ENCODE measurements around the gene ASB1.

The ASB1 gene, protein sequence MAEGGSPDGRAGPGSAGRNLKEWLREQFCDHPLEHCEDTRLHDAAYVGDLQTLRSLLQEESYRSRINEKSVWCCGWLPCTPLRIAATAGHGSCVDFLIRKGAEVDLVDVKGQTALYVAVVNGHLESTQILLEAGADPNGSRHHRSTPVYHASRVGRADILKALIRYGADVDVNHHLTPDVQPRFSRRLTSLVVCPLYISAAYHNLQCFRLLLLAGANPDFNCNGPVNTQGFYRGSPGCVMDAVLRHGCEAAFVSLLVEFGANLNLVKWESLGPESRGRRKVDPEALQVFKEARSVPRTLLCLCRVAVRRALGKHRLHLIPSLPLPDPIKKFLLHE

GRCh38 chr2:238426568-238427434, at the start of gene ASB1:
Gene ASB1, plus strand, starts transcription at chr2:238426927. Its CDS starts 144 bp downstream, at chr2:238427071.
- DNase-seq, result peak; percentile 74

- no peak for DNase-seq
Measured at GRCh38 chr2:238378230-238379095, 48.3 kb upstream of the ASB1 start.

GRCh38 chr2:238379096-238379810, 47.5 kb upstream of the ASB1 start:
- DNase-seq, result peak; percentile 20

GRCh38 chr2:238380336-238380735, 46.4 kb upstream of the ASB1 start:
- no peak for DNase-seq

DNA sequence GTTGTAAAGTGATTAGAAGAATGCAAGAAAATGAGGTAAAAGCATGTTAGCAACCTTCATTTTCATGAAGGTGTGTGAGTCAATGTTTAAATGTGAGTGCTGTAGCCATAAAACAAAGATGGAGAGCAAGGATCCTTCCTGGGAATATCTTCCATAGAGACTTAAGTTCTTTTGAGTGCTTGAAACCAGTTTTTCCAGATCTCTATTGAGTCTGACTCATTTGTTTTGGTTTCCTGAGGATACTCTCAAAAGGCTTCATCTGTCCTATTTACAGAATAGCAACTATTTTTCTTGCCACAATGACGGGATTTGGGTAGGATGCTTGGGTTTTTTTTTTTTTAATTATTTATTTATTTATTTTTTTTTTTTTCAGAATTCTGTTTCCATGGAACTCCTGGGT, 45.9 kb upstream of the ASB1 start:
- DNase-seq, result no peak

DNA sequence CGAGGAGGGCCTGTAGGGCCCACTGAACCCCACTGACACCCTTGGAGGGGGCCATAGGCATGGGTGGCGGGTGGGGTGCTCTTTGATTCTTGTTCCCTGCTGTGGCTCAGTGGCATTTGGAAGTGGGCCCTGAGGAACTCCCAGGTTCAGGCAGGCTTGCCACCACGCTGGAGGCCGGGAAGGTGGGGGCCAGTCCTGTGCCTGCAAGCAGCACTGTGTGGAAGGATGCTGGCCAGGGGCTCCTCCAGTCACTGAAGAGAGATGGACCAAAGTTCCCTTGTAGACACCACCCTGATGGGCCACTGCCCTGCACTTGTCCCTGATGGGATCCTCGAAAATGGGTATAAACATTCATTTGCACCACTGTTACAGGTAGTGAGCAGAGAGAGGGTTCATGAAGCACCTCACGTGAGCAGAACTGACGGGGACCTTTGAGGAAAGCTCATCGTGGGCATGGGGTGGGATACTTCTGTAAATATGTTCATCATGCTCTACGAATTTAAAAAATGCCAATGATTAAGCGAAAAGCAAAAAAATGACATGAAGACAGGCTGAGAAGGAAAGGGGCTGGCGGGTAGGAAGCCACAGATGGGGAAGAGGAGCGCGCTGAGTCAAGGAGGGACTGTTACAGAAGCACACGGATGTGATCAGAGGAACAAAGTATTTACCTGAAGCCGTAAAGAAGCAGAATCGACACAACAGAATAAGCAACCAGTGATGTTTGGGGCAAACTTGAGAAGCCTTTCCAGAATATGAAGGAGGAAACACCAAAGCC, 45.2 kb upstream of the ASB1 start:
- DNase-seq, result no peak

DNA sequence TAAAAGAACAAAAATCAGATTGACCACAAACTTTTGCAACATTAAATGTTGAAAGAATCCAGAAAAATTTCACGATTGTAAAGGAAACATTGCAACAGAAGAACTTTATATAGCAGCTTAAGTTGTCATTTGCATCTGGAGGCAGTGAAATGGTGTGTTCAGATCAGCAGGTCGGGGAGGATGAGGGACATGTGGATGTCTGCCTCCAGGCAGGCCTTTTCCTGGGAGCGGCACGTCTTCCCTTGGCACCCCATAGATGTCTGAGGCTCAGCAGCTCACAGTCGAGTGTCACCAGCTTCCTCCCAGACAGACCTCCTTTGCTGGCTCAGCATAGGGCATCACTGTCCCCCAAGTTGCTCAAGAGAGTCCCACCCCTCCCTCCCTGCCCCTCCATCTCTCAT, 44.3 kb upstream of the ASB1 start:
- DNase-seq, result no peak

- no peak for DNase-seq
Measured at GRCh38 chr2:238383135-238383534, 43.6 kb upstream of the ASB1 start.

DNA sequence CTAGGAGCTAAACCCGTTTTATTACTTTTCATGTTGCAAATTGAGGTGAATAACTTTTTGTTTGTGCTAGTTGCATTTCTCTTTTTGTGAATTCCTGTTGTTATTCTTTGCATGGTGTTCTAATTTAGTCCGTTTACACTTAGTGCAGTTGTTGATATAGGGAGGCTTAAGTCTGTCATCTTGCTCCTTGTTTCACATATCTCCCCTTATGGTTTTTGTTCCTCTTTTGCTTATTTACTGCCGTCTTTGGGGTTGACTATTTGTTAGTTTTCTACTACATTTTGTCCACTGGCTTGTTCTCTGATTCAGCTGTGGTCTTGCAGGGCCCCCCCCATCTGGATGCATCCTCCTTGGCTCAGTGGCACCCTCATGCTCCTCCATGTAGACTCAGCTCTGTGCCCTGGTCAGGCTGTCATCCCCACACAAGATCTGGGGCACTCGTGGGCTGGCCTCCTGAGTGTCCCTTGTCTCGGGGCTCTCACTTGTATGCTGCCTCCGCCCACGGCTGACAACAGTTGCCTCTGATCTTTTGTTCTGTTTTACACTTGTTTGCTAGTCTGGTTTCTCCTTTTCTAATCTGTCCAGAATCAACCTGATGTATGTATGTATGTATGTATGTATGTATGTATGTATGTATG, 42.9 kb upstream of the ASB1 start:
- DNase-seq, result no peak

GRCh38 chr2:238387332-238387731, 39.4 kb upstream of the ASB1 start:
- no peak for DNase-seq

DNA sequence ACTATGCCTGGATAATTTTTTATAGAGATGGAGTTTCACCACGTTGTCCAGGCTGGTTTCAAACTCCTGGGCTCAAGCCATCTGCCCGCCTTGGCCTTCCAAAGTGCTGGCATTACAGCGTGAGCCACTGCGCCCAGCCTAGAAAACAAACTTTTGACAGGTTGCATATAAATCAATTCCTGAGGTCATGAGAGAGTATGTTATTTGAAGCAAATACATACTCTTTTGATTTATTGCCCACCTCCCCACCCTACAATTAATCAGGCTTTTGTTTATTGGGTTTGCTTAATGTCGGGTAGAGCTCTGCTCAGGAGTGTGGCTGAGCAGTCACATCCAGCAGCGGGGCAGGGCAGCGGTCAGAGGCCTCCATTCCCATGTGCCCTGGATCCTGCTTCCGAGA, 37.9 kb upstream of the ASB1 start:
- peak; percentile 14 for DNase-seq

GRCh38 chr2:238389988-238390589, 36.6 kb upstream of the ASB1 start:
- peak; percentile 89 for DNase-seq

DNA sequence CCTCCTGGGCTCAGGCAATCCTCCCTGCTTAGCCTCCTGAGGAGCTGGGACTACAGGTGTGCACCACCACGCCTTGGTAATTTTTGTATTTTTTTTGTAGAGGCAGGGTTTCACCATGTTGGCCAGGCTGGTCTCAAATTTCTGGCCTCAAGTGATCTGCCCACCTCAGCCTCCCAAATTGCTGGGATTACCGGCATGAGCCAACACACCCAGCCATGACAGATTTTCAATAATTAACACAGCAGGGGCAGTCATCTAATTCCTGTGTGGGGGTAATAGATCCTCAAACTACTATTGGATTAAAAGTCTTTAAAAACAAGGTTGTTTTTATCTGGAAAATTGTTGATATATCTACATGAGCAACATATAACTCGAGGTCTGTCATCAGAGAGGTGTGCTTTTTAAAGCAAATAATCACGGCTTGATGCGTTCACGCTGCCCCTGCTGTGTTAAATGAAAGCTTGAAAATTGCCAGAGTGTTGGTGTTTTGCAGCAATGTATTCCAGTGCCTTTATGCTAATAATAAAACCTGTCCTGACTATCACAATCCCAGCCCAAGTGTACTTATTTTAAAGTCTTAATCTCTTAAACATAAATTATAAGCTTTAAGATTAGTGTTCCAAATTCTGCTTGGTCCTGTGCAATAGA, 35.6 kb upstream of the ASB1 start:
- DNase-seq, result peak; percentile 83

- DNase-seq, result no peak
Measured at GRCh38 chr2:238396663-238397062, 30.1 kb upstream of the ASB1 start.

GRCh38 chr2:238397356-238397755, 29.4 kb upstream of the ASB1 start:
- DNase-seq, result no peak

- no peak for DNase-seq
Measured at GRCh38 chr2:238398577-238398976, 28.1 kb upstream of the ASB1 start.

- DNase-seq, result no peak
Measured at GRCh38 chr2:238399094-238399493, 27.6 kb upstream of the ASB1 start.

DNA sequence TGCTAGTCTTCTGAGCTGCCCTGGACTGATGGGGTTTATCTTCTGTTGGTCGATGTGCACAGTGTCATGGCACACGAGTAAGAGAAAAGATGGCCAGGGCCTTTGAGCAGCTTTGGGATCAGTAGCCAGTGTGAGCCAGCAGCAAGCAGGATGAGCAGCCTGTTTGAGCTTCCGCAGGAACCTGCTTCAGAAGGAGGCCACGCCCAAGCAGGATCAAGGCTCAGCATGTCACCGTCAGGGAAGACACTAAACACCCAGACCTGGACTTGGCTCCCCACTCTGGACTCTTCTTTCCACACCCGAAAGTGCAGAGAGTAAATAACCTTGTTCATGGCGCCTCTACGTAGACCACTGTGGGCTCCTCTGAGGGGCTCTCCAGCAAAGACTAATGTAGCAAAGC, 25.2 kb upstream of the ASB1 start:
- DNase-seq, result no peak

DNA sequence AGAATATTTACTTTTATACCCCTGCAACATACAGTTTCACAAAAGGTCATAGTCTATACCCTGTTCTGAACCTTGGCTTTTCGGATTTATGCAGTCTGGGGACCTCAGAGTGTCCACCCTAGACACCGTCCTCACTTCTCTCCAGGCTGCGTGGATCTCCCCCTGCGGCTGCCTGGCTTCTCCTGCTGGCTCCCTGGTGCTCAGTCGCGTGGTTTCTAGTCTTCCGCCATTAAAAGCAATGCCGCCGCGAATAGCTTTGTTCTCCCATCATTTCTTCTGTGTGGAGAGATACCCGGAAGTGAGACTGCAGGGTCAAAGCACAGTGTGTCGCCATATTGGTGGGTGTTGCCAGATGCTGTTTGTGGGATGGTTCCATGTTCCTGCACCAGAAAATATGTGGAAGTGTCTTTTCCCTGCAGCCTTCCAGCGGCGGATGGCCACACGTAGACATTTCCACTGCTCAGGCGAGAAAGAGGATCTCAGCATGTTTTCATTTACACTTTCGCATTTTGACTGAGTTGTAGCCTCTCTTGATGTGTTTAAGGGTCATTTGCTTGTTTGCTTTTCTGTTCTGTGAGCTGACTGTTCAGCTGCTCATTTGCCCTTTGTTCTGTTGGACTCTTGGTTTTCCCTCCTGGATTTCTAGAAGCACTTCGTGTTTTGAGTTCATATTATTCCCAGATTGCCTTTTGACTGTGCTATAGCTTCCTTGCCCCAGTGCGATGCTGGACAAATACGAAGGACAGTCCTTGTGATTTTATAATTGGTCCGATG, 22.9 kb upstream of the ASB1 start:
- DNase-seq, result no peak

All from NCI-H146 (cell line).